Renal cortical epithelial cell (primary cell): ENCODE measurements around the gene LEO1. TPM values are rescaled to one million over a fixed set of nuclear protein-coding genes. Genes with fewer than 3 reads are reported as not detected.
"Not testable (repeated sequence)": the region's sequence is repeated elsewhere in the genome, so short reads cannot be mapped to it uniquely, and the experiment has no call there.

Experiments
- DNase-seq: peaks from one replicate; pipeline ENCODE4 v3.0.0-alpha.2; 2011; ENCODE audit warnings: low read depth
- total RNA-seq: library from RNA; depleted of rRNA; stranded (reverse); fragments of >200 nt; gene quantifications from 2 replicates; pipeline ENCODE4 v1.2.3, GENCODE V29; 2014

The LEO1 gene
- total RNA-seq, 1 donor from 2014 or later = 49.9 TPM

DNA sequence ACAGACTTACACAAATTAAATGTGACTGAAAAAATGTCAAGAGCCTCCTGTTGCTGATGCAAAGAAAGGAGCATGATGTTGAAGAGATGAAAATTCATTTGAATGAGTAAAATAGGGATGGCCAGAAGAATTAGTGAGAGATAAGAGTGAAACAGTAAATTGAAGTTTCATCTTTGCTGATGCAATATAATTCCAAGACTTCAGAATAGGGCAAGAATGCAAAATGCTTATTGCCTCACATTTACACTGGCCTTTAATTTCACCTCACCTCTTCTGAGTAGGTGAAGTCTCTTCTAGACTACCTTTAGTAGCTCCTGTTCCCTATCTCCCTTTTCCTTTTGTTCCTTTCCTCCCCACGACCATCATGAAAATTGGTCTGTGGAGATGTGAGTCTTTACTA lies 32.1 kb upstream of the LEO1 start:
- DNase-seq = no peak

DNA sequence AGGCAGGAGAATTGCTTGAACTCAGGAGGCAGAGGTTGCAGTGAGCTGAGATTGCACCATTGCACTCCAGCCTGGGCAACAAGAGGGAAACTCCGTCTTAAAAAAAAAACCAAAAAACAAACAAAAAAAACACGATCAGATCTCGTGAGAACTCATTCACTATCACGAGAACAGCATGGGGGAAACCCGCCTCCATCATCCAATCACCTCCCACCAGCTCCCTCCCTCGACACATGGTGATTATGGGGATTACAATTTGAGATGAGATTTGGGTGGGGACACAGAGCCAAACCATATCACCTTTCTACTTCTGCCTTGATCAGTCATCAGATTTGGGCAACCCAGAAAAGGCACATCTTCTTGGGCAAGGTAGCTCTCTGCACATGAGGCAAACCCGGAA lies 31.5 kb upstream of the LEO1 start:
- not testable (repeated sequence) for DNase-seq

DNA sequence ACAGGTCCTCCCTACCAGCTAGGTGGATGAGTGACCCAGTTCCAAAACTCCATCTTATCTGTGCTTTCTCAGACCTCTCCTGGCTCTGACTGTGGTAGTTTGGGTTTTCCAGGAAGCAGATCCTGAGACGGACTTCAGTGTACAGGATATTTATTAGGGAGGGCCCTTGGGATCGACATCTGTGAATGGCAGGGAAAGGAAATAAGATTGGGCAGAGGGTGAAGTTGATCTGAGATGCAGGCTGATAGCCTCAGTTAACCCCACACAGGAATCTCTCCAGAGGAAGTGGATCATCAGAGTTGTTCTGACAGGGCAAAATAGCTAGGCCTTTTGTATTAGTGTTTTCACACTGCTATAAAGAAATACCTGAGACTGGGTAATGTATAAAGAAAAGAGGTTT lies 30.8 kb upstream of the LEO1 start:
- no peak for DNase-seq

DNA sequence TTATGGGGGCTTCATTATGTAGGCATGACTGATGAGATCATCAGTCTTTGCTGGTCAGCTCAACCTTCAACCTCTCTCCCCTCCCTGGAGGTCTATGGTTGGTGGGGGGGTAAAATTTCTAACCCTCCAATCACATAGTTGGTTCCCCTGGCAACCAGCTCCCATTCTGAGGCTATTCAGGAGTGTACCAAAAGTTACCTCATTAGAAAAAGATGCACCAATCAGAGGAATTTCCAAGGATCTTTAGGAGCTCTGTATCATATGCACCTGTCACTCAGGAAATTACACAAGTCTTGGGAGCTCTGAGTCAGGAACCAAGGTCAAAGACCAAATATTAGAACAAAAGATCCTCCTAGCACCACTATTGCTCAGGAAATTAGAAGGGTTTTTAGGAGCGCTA lies 21.4 kb upstream of the LEO1 start:
- no peak for DNase-seq

DNA sequence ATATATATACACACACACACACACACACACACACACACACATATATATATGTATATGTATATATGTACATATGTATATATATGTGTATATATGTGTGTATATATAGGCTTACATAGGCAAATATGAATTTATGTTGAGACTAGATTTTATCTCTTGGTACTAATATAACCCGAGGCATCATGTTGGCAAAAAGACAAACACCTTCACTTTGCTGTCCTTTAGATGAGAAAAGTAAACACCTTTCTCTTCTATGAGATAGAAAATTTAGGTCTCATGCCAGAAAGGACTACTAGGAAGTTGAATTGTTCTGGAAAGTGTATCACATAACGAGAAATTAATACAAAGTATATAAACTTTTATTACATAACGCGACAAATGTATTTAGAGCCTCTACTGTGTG lies 19.6 kb upstream of the LEO1 start:
- DNase-seq = no peak

DNA sequence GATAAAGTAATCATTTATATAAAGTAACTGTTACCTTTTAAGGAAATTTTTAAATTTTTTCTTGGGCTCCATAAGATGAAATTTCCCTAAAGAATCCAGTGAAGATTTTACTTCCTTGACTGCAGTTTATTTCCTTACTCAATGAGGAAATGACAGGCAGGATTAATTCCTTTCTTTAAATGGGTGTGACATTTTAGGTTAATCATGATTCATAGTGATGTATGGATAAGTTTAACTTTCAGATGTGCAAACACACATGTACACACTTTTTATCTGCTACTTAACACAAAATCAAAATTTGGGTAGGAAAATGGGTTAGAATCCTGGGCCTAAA lies 11.2 kb upstream of the LEO1 start:
- peak; percentile 11 for DNase-seq

DNA sequence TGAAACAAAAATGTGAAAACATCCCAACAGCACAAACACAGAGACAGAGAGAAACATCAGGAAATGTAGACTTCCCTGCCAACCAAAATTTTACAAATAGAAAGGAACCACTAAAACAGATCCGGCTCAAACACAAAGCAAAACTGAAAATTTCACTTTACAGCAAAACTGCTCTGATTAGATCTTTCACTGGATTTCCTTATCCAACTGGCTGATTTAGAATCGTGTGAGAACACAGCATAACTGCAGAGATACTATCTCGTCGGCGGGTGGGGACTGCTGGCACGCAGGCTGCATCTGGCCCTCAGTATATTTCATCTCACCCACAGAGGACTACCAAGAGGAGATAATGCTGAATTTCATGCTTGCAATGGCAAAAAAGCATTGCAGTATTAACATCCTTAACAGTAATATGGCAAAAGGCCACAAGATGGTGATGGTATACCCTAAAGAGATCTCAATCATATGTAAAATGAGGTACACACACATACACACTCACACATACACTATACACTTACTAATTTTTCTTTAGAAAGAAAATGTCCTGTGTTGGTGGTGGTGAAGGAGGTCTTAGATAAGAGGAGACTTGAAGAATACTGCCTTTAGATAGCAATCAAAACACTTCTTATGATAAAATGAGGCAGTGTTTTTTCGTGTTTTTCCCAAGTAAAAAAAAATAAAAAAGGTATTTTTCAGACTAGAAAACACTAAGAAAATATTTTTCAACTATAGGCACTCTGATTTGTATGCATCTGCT lies 10.6 kb upstream of the LEO1 start:
- peak; percentile 73 for DNase-seq

DNA sequence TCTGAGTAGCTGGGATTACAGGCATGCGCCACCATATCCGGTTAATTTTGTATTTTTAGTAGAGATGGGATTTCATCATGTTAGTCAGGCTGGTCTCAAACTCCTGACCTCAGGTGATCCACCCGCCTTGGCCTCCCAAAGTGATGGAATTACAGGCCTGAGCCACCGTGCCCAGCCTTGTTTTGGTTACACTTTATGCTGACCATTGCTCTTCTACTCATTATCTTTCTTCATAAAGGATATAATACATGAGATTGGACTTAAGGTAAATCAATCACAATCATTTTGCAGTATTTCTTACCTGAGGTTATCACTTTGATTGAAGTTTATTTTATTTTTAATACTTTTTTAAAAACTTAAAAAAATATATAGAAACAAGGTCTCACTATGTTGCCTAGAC lies 2.2 kb upstream of the LEO1 start:
- no peak for DNase-seq

DNA sequence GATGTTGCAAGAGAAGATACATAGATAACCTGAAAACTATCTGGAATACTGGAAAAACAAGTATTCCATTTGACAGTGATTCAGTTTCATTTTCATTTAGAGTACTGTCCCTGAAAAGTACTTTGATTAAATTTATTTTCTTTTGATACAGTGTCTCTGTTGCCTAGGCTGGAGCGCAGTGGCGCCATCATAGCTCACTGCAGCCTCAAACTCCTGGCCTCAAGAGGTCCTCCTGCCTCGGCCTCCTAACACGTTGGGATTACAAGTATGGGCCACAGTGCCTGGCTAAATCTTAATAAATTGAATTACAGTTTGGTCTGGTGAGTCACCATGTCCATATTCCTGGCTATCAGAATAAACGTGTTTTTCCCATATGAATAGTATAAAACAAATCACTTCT lies 1.6 kb upstream of the LEO1 start:
- DNase-seq = no peak

DNA sequence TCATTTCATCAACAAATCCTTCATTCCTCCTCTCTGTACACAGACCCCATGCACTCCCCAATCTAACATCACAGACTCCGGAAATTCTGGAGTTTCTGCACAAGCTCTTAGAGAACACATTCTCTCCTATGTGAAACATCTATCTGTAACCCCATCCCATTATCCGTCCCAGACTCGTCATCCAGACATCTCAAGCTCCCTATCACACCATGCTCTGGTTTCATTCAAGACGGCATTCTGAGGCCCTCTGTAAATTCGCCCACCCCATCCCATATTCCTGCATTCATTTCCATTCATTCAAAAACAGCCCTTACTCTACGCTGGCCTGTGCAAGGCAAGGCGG lies 575 bp downstream of the LEO1 start:
- DNase-seq = no peak

DNA sequence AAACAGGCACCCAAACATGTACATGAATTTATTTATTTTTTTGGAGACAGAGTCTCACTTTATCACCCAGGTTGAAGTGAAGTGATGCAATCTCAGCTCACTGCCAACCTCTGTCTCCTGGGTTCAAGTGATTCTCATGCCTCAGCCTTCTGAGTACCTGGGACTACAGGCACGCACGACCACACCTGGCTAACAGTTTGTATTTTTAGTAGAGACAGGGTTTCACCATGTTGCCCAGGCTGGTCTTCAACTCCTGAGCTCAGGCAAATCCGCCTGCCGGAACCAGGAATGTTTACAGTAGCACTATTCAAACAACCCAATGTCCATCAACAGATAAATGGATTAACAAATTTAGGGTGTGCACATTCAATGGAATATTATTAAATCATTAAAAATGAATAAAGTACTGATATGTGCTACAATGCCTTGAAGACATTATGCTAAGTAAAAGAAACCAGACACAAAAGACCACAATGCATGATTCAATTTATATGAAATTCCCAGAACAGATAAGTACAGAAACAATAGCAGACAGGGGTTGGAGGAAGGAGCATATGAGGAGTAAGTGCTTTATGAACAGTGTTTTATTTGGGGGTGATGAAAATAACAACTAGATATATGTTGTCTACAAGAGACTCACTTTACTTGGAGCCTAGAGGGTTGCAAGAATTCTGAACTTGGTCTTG lies 1.3 kb downstream of the LEO1 start:
- DNase-seq = no peak

DNA sequence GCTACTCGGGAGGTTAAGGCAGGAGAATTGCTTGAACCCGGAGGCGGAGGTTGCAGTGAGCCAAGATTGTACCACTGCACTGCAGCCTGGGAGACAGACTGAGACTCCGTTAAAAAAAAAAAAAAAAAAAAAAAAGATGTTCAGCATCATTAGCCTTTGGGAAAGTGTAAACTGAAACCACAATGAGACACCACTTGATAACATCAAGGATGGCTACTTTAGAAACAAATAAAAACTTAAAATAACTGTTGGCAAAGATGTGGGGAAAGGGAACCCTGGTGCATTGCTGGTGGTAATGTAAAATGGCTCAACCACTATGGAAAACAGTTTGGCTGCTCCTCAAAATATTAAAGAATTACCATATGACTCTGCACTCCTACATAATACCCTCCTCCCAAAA lies 1.9 kb downstream of the LEO1 start:
- DNase-seq = peak; percentile 27

DNA sequence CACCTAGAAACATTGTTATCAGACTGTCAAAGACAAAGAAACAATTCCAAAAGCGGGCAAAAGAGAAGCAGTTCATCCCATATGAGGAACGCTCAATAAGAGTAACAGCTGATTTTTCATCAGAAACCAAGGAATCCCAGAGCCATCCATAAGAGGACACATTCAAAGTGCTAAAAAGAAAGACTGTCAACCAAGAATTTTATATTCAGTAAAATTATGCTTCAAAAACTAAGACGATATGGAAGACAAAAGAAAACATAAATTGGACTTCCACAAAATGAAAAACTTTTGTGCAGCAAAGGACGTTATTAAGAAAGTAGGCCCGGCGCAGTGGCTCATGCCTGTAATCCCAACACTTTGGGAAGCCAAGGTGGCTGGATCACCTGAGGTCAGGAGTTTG lies 4.0 kb downstream of the LEO1 start:
- no peak for DNase-seq

DNA sequence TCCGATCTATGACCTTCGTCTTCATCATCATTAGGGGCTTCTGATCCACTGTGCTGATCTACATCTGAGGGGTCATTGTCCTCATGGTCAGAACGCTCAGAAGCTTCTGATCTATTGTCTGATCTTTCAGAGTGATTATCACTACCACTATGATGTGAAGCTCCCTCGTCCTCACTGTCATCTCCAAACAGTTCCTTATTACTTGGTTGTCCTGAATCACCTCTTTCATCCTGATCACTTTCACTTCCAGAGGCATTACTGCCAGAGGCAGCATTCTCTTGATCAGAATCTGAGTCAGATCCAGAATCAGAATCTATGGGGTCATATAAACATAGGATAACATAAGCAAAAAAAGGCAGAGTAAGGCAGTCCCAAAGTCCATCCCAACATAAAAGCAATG lies 5.4 kb downstream of the LEO1 start:
- DNase-seq = no peak

DNA sequence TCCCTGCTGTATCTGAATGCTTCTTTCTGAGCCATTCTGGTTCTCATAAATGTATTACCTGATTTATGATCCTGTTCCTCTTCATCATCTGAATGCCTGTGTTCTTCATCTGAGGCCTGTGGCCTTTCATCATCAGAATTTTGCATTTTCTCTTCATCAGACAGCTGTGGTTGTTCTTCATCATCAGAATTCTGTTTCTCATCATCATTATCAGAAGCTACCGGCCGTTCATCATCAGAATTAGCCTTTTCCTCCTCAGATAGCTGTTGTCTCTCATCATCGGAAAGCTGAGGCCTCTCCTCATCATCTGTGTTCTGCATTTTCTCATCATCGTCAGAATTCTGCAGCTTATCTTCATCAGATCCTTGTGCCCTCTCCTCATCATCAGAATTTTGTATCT lies 5.9 kb downstream of the LEO1 start:
- DNase-seq = no peak

DNA sequence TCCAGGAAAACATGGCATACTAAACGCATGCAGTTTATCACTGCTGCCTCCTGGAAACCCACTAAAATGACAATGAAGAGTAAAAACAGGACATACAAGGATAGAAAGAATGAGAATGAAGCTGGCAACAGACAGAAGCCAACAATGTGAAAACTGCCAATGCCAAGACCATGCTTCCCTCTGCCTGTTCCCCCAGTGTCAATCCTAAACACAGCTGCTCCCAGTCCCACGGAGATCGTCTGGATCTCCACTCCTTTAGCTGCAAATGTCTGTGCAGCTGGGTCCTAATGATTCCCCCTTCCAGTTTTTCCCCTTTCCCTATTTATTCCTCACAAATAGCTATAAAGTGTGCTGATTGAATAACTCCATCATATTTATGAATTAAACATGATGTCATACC lies 16.1 kb downstream of the LEO1 start:
- DNase-seq = no peak

DNA sequence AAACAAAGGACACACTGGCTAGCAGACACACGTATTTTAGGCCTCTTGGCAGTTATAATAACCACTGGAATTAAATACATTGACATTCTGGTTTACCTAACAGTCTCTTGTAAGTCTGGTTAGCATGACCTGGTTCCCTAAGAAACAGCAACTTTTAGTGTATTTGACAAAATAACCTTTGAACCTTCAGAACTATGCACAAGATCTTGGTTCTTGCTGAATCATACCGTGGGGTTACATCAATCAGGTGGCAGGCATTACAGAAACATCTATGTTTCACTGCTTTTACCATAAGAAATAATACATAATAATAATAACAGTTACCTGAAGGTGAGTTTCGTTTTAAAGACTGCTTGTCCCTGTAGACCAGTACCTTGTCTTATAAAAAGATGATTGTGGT lies 18.8 kb downstream of the LEO1 start:
- DNase-seq = no peak

DNA sequence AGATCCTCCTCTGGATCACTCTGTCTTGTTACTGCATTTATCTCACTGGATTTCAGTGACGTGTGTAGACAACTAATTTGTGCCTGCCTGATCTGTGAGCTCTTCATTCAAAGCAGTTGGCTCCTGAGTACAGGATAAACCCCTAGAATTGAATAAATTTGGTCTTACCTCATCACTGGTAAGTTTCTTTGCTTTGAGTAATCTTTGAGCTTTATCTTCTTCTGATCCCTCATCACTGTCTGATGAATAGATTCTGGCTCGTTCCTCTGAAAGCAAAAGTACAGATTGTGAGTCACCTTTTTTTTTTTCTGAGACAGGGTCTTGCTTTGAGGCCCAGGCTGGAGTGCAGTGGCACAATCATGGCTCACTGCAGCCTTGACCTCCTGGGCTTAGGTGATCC lies 24.5 kb downstream of the LEO1 start:
- DNase-seq = no peak

DNA sequence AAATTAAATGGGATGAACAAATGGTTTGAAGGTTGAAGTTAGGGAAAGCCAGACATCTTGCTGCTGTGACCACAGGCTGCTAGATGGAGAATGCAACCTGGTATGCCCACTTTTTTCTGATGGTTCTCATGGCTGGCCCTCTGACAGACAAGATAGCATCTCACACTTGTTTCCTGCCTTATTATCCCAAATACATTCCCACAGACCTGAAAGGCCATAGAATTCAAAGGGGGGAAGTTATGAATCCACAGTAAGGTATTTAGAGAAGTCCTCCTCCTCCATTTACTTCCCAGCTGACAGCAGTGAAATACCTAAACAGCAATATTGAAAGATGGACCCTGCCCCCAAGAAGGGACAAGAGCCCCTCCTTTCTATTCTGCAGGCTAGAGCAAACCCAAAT lies 32.4 kb downstream of the LEO1 start:
- DNase-seq = no peak

DNA sequence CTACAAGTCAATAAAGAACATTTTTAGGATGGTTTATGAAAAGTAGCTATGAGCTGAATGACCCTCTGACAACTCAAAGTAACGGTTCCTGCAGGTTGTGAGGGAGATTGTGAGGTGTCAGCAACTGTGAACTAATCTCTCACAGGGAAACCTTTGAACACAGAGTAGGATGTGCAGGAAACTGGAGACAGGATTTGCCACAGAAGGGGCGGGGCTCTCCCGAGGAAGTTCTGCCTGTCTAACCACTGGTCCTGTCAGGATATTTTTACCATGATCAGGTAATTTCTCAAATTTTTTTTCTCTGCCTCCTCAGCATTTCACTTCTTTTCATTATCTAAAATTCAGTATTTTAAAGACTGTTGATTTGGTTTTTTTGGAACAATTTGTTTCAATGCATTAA lies 33.3 kb downstream of the LEO1 start:
- DNase-seq = no peak

DNA sequence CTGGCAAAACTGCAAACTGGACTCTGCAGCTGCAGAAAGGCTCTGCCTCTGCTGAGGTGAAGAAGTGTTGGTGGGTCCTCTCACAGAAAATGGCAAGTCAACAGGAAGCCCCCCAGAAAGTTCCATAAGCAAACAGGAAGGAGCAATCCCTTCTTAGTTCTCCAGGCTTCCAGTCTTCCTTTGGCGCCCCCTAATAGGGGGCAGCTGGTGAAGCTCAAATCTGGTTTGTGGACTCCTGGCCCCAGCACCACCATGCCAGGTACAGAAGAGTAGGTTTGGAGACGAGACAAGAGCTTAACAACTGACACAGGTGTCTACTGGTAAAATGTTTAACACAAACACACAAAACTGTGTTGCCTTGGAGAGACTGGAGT lies 35.5 kb downstream of the LEO1 start:
- no peak for DNase-seq

DNA sequence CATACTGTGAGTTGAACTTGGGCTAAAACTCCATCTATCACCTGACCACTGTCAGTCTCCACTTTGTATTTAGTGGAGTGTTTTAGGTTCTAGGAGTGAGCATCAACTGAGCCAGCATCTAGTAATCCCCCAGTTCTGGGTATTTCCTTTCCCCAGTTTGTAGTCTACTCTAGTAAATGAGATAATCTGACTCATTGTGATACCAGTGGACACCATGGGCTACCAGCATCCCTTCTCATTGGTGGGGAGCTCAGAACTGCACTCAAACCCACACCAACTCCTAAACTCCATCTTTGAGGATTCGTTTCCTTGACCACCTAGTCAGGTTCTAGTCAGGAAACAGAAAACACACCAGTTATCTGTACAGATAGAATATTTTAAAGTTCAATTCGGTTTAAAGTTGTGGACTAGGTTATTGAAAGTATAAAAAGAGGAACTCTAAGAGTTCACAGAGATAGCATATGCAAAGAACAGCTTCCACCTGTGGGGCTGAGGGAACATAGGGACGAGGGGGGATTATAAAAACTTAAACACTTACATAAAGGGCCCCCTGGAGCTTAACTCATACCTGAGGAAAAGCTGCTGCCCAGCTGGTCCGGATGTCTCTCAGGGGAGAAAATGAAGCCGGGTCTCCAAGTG lies 36.0 kb downstream of the LEO1 start:
- no peak for DNase-seq

DNA sequence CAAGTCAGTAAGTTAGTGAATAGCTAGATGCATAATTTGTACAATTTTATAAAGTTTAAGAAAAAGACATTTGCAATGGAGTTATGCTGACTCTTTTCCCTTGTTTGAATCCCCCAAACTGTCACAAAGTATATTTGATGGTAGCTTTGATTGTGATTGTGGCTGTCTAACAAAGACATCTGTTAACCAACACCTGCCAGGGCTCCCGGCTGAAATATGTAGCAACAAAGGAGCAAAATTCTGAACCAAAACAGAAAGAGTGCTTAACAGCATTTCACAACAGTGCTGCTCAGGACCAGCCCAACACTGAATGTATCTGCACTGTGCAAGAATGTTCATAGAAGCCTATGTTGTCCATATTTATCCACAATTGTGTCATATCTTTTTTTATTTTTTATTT lies 39.4 kb downstream of the LEO1 start:
- no peak for DNase-seq

DNA sequence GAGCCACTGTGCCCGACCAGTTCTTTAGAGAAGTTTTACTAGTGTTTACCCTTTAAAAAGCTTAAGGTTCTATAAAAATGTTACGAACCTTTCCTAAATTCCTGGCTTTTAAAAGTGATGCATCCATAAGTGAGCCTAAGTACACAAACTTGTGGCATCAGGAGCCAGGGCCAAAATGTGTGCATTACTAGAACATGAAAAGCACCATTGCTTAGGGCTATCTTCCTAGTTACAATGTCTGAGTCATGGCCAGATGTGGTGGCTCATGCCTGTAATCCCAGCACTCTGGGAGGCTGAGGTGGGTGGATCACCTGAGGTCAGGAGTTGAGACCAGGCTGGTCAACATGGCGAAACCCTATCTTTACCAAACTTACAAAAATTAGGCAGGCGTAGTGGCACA lies 39.9 kb downstream of the LEO1 start:
- peak; percentile 14 for DNase-seq
